ENCODE measurements around the gene CHN2. TPM values are rescaled to one million over a fixed set of nuclear protein-coding genes. Genes with fewer than 3 reads are reported as not detected.
A peak's percentile ranks its signal among the peaks of the same experiment; 100 is the strongest.

The CHN2 gene
- polyA plus RNA-seq, 2 of the 4 experiments (the other 2 are of a cell fraction), result 0.06 TPM; not detected in 1

- no peaks in the 10 kb centered on the region for H3K9me3 ChIP-seq
- ChIA-PET POLR2A (no interaction called here), CTCF (interaction anchor here (1.0 to 2.0 kb wide), 2 partner anchors 8 to 57 kb away, joined by 3 to 7 read pairs; no protein-coding TSS in a partner anchor)
- H3K4me1 ChIP-seq, result no peaks in the 10 kb centered on the region
- TF ChIP-seq FOXS1 (CRISPR knock-in tag; IDR thresholded peaks at IDR 0.05) (no peak), MAFK (IDR thresholded peaks at IDR 0.05; ENCODE audit: partially characterized antibody) (peak; percentile 94)
- H3K4me3 ChIP-seq, result no peak overlapping the region
- FAIRE-seq (no peak), ATAC-seq (no peak), DNase-seq (ENCODE audit: low read depth in 1 of 2, low spot score in 1 of 2) (no peak)
- no peak overlapping the region for H3K4me2 ChIP-seq
- 59% methylated on average over 6 of the region's 6 CpGs for WGBS (ENCODE audit: missing lambda C conversion rate)
- no peak overlapping the region for H3K27ac ChIP-seq
Measured at GRCh38 chr7:29247224-29247962, 52.8 kb downstream of the CHN2 start.

- WGBS (ENCODE audit: missing lambda C conversion rate), result 38% methylated on average over 3 of the region's 3 CpGs
- Histone ChIP-seq H3K4me2 (no peak overlapping the region), H3K9me3 (no peaks in the 10 kb centered on the region), H3K4me3 (no peak overlapping the region), H3K4me1 (no peaks in the 10 kb centered on the region), H3K27ac (no peak overlapping the region)
- POLR2A ChIA-PET, result no interaction called here
- ATAC-seq (no peak), DNase-seq (ENCODE audit: low read depth in 1 of 2, low spot score in 1 of 2) (no peak), FAIRE-seq (no peak)
- CTCF ChIA-PET, result interaction anchor here (1.0 to 2.0 kb wide), 2 partner anchors 9 to 58 kb away, joined by 3 to 7 read pairs; no protein-coding TSS in a partner anchor
- no peak for TF ChIP-seq RFX5 (IDR thresholded peaks at IDR 0.05)
- TF ChIP-seq RARB (CRISPR knock-in tag; IDR thresholded peaks at IDR 0.05), result no peak
- no peak for TF ChIP-seq POLR2A (IDR thresholded peaks at IDR 0.05; ENCODE audit: low read length)
- no peak for TF ChIP-seq HDAC2 (IDR thresholded peaks at IDR 0.05)
Measured at GRCh38 chr7:29247963-29248236, 53.3 kb downstream of the CHN2 start.

- CTCF ChIA-PET, result interaction anchor here (1.0 to 2.0 kb wide), 2 partner anchors 10 to 59 kb away, joined by 3 to 7 read pairs; no protein-coding TSS in a partner anchor
- H3K4me1 ChIP-seq, result no peaks in the 10 kb centered on the region
- WGBS (ENCODE audit: missing lambda C conversion rate), result 69% methylated on average over 8 of the region's 8 CpGs
- ATAC-seq, result no peak
- POLR2A ChIA-PET, result no interaction called here
- no peak for FAIRE-seq
- no peak overlapping the region for H3K4me3 ChIP-seq
- no peak overlapping the region for H3K4me2 ChIP-seq
- no peak for DNase-seq (ENCODE audit: low read depth in 1 of 2, low spot score in 1 of 2)
- no peaks in the 10 kb centered on the region for H3K9me3 ChIP-seq
- no peak overlapping the region for H3K27ac ChIP-seq
- TF ChIP-seq ZC3H11A (IDR thresholded peaks at IDR 0.05), result no peak
- TF ChIP-seq ZFP36 (IDR thresholded peaks at IDR 0.05; ENCODE audit: borderline replicate concordance, partially characterized antibody), result no peak
- no peak for TF ChIP-seq RAD21 (conservative IDR thresholded peaks at IDR 0.05 in 1 of 2, IDR thresholded peaks at IDR 0.05 in 1 of 2)
- TF ChIP-seq HDAC2 (IDR thresholded peaks at IDR 0.05), result no peak
- no peak for TF ChIP-seq PBX3 (IDR thresholded peaks at IDR 0.05)
- no peak for TF ChIP-seq POLR2A (IDR thresholded peaks at IDR 0.05; ENCODE audit: low read length)
- TF ChIP-seq FOSB (CRISPR knock-in tag; IDR thresholded peaks at IDR 0.05), result no peak
- TF ChIP-seq ATOH8 (CRISPR knock-in tag; IDR thresholded peaks at IDR 0.05; ENCODE audit: low read depth), result no peak
- no peak for TF ChIP-seq HOXA7 (CRISPR knock-in tag; IDR thresholded peaks at IDR 0.05)
- no peak for TF ChIP-seq ELK1 (IDR thresholded peaks at IDR 0.05; ENCODE audit: low read depth, low read length)
- no peak for TF ChIP-seq SMC3 (IDR thresholded peaks at IDR 0.05)
- TF ChIP-seq PHF8 (IDR thresholded peaks at IDR 0.05; ENCODE audit: borderline replicate concordance, low read depth), result no peak
- no peak for TF ChIP-seq MAFK (IDR thresholded peaks at IDR 0.05; ENCODE audit: partially characterized antibody)
- no peak for TF ChIP-seq BHLHE40 (IDR thresholded peaks at IDR 0.05; ENCODE audit: low read depth, low read length)
Measured at GRCh38 chr7:29248713-29249382, 54.3 kb downstream of the CHN2 start.

Data from A549 (cell line).